Esophagus muscularis mucosa (tissue), 4 donors: ENCODE results near the gene MRPL43. TPM values are rescaled to one million over a fixed set of nuclear protein-coding genes. Genes with fewer than 3 reads are reported as not detected.

ENCODE experiments used
- DNase-seq: peaks from one replicate; pipeline ENCODE4 v3.0.0-alpha.2; 2017; ENCODE audit errors: extremely low spot score
- H3K27ac ChIP-seq, 4 donors: fragments of 200-600 bp; sonication (generic); replicated peaks in 1 of 4; 1 replicate in 3 of 4; 2 replicates in 1 of 4; pipeline ENCODE4 v1.5.1; 2016 to 2019; ENCODE audit warnings: mild to moderate bottlenecking in 1 of 4
- H3K27me3 ChIP-seq, 4 donors: fragments of 200-600 bp; sonication (generic); one replicate each; pipeline versions ENCODE4 v1.5.1 to v1.6.0; 2016 to 2019
- H3K36me3 ChIP-seq, 4 donors: fragments of 200-600 bp; sonication (generic); one replicate each; pipeline ENCODE4 v1.5.1; 2016 to 2019
- H3K4me1 ChIP-seq, 4 donors: fragments of 200-600 bp; sonication (generic); one replicate each; pipeline ENCODE4 v1.5.1; 2016 to 2019
- H3K4me3 ChIP-seq, 4 donors: fragments of 200-600 bp; sonication (generic); 1 replicate in 2 of 4; 2 replicates in 2 of 4; pipeline ENCODE4 v1.5.1; 2016 to 2019; ENCODE audit warnings: mild to moderate bottlenecking in 4 of 4, moderate library complexity in 1 of 4
- H3K9me3 ChIP-seq, 4 donors: fragments of 200-600 bp; sonication (generic); 1 replicate in 3 of 4; 2 replicates in 1 of 4; pipeline ENCODE4 v1.5.1; 2016 to 2019
- CTCF ChIP-seq, 3 experiments: fragments of 200-600 bp in 2 of 3; fragments of 450-650 bp in 1 of 3; sonication (generic) in 2 of 3; IDR thresholded peaks; one replicate each; pipeline ENCODE4 v1.5.1; 2017 to 2019; ENCODE audit warnings: antibody characterized with exemption in 3 of 3, mild to moderate bottlenecking in 2 of 3, moderate library complexity in 1 of 3
- EP300 ChIP-seq: sonication (generic); formaldehyde crosslinking; IDR thresholded peaks from one replicate; pipeline ENCODE4 v1.6.1; 2017; ENCODE audit warnings: antibody characterized with exemption
- POLR2A ChIP-seq: fragments of 450-650 bp; IDR thresholded peaks from one replicate; pipeline ENCODE4 v1.6.1; 2017; ENCODE audit warnings: antibody characterized with exemption, moderate library complexity, mild to moderate bottlenecking, low read depth
- POLR2AphosphoS5 ChIP-seq, 2 donors: sonication (generic); formaldehyde crosslinking; IDR thresholded peaks; one replicate each; pipeline ENCODE4 v1.6.1; 2017; ENCODE audit warnings: antibody characterized with exemption in 2 of 2
- WGBS: methylation state at CpG from one replicate; pipeline ENCODE4 v1.1.5; 2018; 5-methylcytosine and 5-hydroxymethylcytosine counted together
- intact Hi-C: fragments of 100-400 bp; cut with DNase I; formaldehyde crosslinking; loops from one replicate; pipeline ENCODE4 v1.15.1; 2023
- total RNA-seq, 4 donors: library from RNA; depleted of rRNA; stranded (reverse); fragments of >200 nt; gene quantifications; one replicate each; pipeline versions ENCODE4 v1.1.0 to v1.2.1, GENCODE V29; 2016

MRPL43 gene
- total RNA-seq, 4 donors from 2014 or later, result 54.4 to 98.8 (median 82.4) TPM

GRCh38 chr10:101018118-101018599 is 30.9 kb upstream of the MRPL43 start:
- intact Hi-C loops, result loop anchor here (10.0 kb wide), 1 partner anchor 53 kb away; the partner anchor contains the start of gene SEMA4G
- DNase-seq, result no peak
- Histone ChIP-seq H3K36me3 (no peaks in the 10 kb centered on the region), H3K9me3 (no peaks in the 10 kb centered on the region), H3K4me3 (no peak overlapping the region), H3K27ac (peak overlapping the region in 1 of 4 donors; percentile 18), H3K4me1 (peaks cover 18 to 27% (median 25%) of the 10 kb centered on the region in 4 donors), H3K27me3 (peaks cover 0 to 62% (median 3%) of the 10 kb centered on the region in 4 donors)
- 62% methylated on average over 19 of the region's 20 CpGs for WGBS
- TF ChIP-seq EP300 (no peak), CTCF (IDR thresholded peaks at IDR 0.05) (no peak), POLR2AphosphoS5 (IDR thresholded peaks at IDR 0.05) (no peak), POLR2A (no peak)

DNA sequence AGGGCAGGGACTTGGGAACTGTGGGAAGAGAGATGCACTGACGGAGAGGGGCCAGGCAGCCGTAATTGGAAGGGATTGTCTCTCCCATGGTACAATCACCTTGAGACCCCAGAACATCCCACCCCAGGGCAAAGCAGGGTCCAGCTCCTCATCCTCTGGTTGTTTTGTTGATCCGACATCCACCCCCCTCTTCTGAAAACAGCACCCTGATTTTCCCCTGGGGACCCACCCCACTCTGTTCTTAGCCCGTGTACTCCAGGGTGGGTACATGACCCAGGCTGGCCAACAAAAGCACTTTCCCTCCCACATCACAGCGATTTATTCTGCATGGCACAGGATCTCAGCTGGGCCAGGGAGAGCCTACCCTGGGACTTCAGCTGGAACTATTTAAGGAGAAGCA is 29.5 kb upstream of the MRPL43 start:
- H3K27me3 ChIP-seq, result peaks cover 0 to 57% (median 3%) of the 10 kb centered on the region in 4 donors
- 71% methylated on average over 5 of the region's 5 CpGs for WGBS
- H3K36me3 ChIP-seq, result no peaks in the 10 kb centered on the region
- no peaks in the 10 kb centered on the region for H3K9me3 ChIP-seq
- no peak overlapping the region for H3K4me3 ChIP-seq
- intact Hi-C loops, result loop anchor here (10.0 kb wide), 1 partner anchor 52 kb away; the partner anchor contains the start of gene SEMA4G
- peaks cover 29 to 40% (median 39%) of the 10 kb centered on the region in 4 donors for H3K4me1 ChIP-seq
- H3K27ac ChIP-seq, result no peak overlapping the region
- no peak for DNase-seq
- TF ChIP-seq CTCF (IDR thresholded peaks at IDR 0.05) (no peak), POLR2AphosphoS5 (IDR thresholded peaks at IDR 0.05) (no peak), POLR2A (no peak), EP300 (no peak)

DNA sequence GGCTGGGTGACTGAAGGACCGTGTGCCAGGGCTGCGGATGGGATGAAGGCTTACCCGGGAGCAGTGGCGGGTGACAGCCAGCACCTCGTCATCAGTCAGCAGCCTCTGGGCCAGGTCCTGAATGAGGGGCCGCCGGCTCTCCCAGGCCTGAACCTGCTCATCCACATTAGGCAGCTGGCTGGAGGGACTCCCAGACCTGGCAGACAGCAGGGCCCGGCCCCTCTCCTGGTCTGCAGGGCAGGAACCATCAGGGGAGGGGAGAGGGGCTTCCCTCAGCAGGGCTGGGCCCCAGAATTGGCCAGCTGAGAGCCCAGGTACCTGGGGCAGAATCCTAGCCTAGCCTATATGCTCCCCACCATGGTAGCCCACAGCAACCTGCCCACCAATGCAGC is 28.3 kb upstream of the MRPL43 start:
- Histone ChIP-seq H3K4me1 (peaks cover 32 to 44% (median 42%) of the 10 kb centered on the region in 4 donors), H3K27me3 (peaks cover 0 to 46% (median 3%) of the 10 kb centered on the region in 4 donors), H3K4me3 (no peak overlapping the region), H3K9me3 (no peaks in the 10 kb centered on the region), H3K27ac (no peak overlapping the region), H3K36me3 (no peaks in the 10 kb centered on the region)
- 69% methylated on average over 5 of the region's 8 CpGs for WGBS
- no peak for DNase-seq
- TF ChIP-seq POLR2AphosphoS5 (IDR thresholded peaks at IDR 0.05), result no peak
- TF ChIP-seq EP300, result no peak
- TF ChIP-seq POLR2A, result no peak
- no peak for TF ChIP-seq CTCF (IDR thresholded peaks at IDR 0.05)
- intact Hi-C loops, result loop anchor here (10.0 kb wide), 1 partner anchor 51 kb away; the partner anchor contains the start of gene SEMA4G

- Histone ChIP-seq H3K4me1 (peaks cover 32 to 44% (median 42%) of the 10 kb centered on the region in 4 donors), H3K27ac (no peak overlapping the region), H3K4me3 (no peak overlapping the region), H3K9me3 (no peaks in the 10 kb centered on the region), H3K27me3 (peaks cover 0 to 41% (median 3%) of the 10 kb centered on the region in 4 donors), H3K36me3 (no peaks in the 10 kb centered on the region)
- intact Hi-C loops, result loop anchor here (10.0 kb wide), 1 partner anchor 50 kb away; the partner anchor contains the start of gene SEMA4G
- no peak for TF ChIP-seq POLR2AphosphoS5 (IDR thresholded peaks at IDR 0.05)
- TF ChIP-seq EP300, result no peak
- no peak for TF ChIP-seq POLR2A
- TF ChIP-seq CTCF (IDR thresholded peaks at IDR 0.05), result no peak
- DNase-seq, result no peak
- 41% methylated on average over 4 of the region's 7 CpGs for WGBS
Measured at GRCh38 chr10:101014966-101015581, 27.8 kb upstream of the MRPL43 start.
